D341Med (cell line): ENCODE results near the gene KCNT2.
"Not testable (repeated sequence)": the region's sequence is repeated elsewhere in the genome, so short reads cannot be mapped to it uniquely, and the experiment has no call there.

Experiments used
- DNase-seq: peaks from one replicate; pipeline ENCODE4 v3.0.0; 2012; ENCODE audit warnings: low spot score

KCNT2 gene

GRCh38 chr1:196590012-196590708, 18.1 kb downstream of the KCNT2 start:
- no peak for DNase-seq

- no peak for DNase-seq
Measured at GRCh38 chr1:196584696-196585095, 23.5 kb downstream of the KCNT2 start.

- no peak for DNase-seq
Measured at GRCh38 chr1:196577386-196577785, 30.9 kb downstream of the KCNT2 start.

DNA sequence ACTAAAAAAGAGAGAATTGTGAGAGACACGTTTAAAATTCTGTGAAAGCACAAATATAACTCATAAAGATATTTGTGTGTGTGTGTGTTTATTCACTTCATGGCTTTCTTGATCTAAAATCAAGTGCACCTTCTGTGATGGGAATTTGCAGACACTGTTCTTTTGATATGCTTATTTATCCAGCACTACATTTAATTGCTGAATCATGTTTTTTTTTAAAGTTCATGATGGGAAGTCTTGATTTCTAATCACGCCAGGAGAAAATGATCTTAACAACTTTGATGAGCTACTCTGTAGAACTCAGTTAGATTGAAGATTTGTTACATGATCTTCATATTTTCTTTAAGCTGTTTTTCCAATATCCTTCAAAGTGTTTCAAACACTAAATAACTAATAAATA, 35.0 kb downstream of the KCNT2 start:
- no peak for DNase-seq

DNA sequence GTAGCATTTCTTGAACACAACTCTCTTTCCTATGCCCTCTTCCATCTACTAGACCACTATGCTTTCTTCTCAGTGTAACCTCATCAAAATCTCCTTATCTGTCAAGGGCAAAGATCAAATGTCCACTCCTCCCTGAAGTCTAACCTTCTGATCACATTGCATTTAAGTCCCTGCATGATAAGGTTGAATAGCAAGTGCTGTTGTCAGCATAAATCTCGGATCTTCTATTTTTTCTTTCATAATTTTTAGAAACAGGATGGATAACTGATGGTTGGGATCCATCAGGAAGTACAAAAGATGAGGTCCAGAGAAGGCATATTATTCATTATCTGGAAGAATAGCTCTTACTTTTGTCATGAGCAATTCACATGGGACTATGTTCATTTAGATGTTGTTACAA, 41.0 kb downstream of the KCNT2 start:
- DNase-seq, result no peak

DNA sequence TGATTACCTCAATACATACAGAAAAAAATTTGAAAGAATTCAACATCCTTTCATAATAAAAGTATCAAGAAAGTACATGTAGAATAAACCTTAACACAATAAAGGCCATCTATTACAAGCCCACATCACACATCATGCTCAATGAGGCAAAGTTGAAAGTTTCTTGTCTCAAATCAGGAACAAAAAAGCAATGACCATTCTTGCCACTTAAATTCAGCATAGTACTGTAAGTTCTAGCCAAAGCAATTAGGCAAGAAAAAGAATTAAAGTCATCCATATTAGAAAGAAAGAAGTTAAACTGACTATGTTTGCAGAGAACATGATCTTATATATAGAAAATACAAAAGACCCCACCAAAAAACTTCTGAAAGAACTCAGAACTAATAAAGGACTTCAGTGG, 44.5 kb downstream of the KCNT2 start:
- no peak for DNase-seq

GRCh38 chr1:196559314-196559713, 48.9 kb downstream of the KCNT2 start:
- no peak for DNase-seq

DNA sequence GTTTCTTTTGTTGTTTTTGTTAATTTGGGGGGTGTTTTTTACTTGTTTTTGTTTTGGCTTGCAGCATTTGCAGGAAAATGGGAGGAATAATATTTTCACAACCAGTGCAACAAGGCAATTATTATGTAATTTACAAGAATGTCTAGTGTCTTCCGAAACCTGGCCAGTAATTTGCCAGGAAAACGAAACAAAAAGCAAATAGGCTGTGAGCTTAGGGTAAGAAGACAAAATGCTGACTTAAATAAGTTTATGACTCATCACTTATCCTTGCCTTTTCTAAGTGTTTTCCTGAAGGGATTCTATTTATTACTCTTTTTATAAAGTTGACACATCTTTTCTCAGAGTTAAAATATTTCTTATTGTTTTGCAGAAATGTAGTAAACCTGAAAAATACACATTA, 49.8 kb downstream of the KCNT2 start:
- no peak for DNase-seq

DNA sequence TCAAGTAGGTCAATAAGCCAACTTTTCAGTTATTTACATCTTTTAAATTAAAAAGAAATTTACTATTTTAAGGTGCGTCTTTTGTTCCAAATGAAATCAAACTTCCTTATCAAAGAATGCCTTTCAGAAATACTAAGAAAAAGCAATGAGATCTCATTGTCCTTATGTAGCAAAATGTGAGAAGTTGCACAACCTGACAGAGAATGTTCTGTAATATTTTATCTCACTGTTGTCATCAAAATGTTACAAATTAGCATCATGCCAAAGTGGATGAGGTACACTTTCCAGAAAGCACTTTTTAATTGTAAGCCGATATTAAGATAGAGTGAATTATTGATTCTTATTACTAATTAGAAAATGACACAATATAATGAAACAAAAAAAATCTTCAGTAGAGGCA, 50.4 kb downstream of the KCNT2 start:
- DNase-seq, result no peak

DNA sequence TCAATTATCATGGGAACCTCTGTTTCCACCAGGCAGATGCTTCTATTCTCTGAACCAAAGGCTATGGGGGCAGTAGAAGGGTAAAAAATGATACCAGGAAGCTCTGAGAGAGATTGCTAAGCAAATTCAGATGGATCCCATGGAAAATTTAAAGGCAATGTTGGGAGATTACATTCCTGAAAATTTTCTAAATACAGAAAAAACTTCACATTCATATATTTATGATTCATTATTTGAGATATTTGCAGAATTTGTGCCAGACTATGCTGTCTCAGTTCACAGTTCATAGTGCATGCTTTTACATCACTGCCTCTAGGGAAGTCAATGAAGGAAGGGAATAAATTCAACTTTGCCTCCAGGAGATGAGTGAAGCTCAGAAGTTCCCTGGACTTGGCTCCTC, 57.5 kb downstream of the KCNT2 start:
- DNase-seq, result no peak

DNA sequence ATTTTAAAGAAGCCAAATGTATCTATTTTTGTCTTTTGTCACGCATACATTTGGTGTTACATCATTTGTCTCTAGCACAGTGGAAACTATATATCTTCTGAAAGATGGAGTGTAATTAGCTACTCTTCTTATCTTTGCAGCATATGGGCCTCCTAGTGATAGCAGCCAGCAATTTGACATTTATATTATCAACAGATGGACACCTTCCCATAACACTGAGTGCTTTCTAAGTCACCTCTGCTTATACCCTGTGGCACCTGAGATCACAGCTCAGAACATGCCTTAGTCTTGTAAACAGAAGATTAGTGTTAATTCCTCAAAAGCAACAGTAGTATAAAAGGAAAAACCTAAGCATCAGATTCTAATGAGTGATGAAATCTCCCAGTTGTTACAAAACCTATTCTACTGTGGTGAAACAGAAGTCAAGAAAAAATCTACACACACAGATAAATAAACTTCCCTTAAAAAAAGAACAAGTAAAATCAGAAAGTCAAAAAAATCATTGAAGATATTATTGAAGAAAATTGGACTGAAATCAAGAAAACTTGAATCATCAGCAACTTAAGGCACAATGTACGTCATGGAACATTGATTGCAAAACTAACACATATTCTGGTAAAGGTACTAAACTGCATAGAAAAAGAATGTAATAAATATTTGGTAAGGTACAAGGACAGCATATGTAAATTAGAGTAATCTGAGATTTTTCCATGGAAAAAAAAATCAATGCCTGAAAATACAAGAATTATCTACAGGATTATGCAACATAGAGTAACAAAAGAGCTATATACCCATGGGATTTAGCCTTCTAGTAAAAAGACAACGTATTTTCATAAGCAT, 61.7 kb downstream of the KCNT2 start:
- DNase-seq, result peak; percentile 62

DNA sequence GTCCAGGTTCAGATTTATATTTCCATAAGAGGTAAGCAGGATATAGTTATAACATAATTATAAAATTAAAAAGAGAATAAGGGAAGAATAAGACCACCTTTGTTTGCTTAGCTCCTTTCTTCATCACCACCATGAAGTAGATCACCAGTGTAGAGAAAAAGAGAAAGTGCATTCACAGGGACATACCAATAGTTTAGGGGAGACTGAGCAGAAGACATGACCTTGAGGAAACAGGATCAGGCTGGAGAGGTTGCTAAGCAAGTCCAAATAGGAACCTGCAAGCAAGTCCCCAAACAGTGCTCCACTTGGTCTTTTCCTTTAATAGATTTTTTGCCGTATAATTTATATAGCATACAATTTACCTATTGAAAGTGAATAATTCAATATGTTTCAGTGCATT, 63.0 kb downstream of the KCNT2 start:
- DNase-seq, result no peak

GRCh38 chr1:196544617-196545016, 63.6 kb downstream of the KCNT2 start:
- no peak for DNase-seq

- DNase-seq, result no peak
Measured at GRCh38 chr1:196543833-196544232, 64.4 kb downstream of the KCNT2 start.

- DNase-seq, result no peak
Measured at GRCh38 chr1:196538473-196538872, 69.8 kb downstream of the KCNT2 start.

GRCh38 chr1:196535727-196536126, 72.5 kb downstream of the KCNT2 start:
- DNase-seq, result no peak

- DNase-seq, result no peak
Measured at GRCh38 chr1:196531737-196532524, 76.3 kb downstream of the KCNT2 start.

GRCh38 chr1:196527919-196528318, 80.3 kb downstream of the KCNT2 start:
- no peak for DNase-seq

- DNase-seq, result not testable (repeated sequence)
Measured at GRCh38 chr1:196522574-196523345, 85.5 kb downstream of the KCNT2 start.

DNA sequence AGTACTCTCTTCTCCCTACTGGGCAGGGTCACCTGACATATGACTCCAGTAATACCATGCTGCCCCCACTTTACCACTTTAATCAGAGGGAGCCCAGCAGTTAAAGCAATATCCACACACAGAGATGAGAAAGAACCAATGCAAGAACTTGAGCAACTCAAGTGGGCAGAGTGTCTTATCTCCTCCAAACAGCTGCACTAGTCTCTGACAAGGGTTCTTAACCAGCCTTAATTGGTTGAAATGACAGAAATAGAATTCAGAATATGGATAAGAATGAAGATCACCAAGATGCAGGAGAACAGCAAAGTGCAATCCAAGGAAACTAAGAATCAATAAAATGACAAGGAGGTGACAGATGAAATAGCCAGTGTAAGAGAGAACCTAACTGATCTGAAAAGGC, 91.0 kb downstream of the KCNT2 start:
- DNase-seq, result no peak

DNA sequence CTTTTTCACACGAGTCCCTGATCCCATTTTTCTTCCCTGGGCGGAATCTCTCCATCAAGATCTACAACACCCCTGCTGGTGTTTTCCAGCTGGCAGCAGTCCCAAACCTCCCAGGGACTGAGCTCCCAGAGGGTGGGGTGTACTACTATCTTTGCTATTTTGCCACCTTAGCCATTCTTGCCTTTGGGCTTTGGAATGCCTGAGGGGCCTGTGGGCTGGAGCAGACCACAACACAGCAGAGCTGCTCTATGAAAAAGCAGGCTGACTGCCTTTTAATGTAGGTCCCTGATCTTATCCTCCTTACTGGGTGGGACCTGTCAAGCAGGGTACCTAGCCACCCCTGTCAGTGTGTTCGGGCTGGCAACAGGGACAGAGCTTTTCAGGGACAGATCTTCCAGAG, 91.9 kb downstream of the KCNT2 start:
- no peak for DNase-seq

DNA sequence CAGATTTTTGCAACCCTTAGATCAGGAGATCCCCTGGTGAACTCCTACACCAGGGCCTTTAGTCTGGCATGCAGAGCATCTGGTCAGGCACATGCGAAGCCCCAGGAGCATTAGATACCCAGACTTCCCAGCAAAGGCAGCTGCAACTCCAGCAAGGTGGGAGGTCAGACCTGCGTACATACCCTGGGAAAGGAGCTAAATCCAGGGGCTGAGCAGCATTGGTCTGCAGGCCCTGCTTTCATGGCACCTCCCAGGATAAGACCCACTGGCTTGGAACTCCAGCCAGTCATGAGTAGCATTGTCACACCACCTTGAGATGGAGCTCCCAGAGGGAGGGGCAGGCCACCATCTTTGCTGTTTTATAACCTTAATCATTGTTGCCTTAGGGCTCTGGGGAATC, 92.3 kb downstream of the KCNT2 start:
- no peak for DNase-seq
